CD4-positive, alpha-beta T cell (primary cell): ENCODE results near the gene TM4SF20. TPM values are rescaled to one million over a fixed set of nuclear protein-coding genes. Genes with fewer than 3 reads are reported as not detected.

ENCODE experiments used
- ATAC-seq: fragments of 200-7000 bp; cut with Tn5 transposase; one replicate; pipeline ENCODE4 v1.10.0; 2022; ENCODE audit warnings: mild to moderate bottlenecking; ENCODE audit not compliant: poor library complexity
- CTCF ChIA-PET: fragments of 350-600 bp; sonication (Branson Sonifier 250); formaldehyde crosslinking; loops from one replicate; lab custom pipeline; 2021; ENCODE audit warnings: antibody characterized with exemption, inconsistent platforms; lab: Charles Lee
- POLR2A ChIA-PET: fragments of 350-600 bp; sonication (Branson Sonifier 250); formaldehyde crosslinking; loops from one replicate; lab custom pipeline; 2021; ENCODE audit warnings: antibody characterized with exemption, inconsistent platforms; lab: Charles Lee
- DNase-seq, 14 experiments: peaks; one replicate each; pipeline ENCODE4 v3.0.0-alpha.2; 2013 to 2020; ENCODE audit warnings: mixed read lengths in 2 of 14
- H3K27ac ChIP-seq, 2 donors: one replicate each; pipeline versions ENCODE4 v1.5.1 to v1.7.0; 2013; ENCODE audit warnings: low read length in 2 of 2, low read depth in 1 of 2, mild to moderate bottlenecking in 1 of 2
- H3K27me3 ChIP-seq, 2 experiments: 1 replicate in 1 of 2; 2 replicates in 1 of 2; pipeline versions ENCODE4 v1.6.1 to v1.7.0; 2013; ENCODE audit warnings: low read length in 2 of 2, control low read depth in 1 of 2, mild to moderate bottlenecking in 1 of 2, moderate library complexity in 1 of 2; ENCODE audit not compliant: insufficient read depth in 2 of 2, control insufficient read depth in 1 of 2
- H3K36me3 ChIP-seq: one replicate; pipeline ENCODE4 v1.6.1; 2013; ENCODE audit warnings: low read length, control low read depth; ENCODE audit not compliant: insufficient read depth
- H3K4me1 ChIP-seq: one replicate; pipeline ENCODE4 v1.6.1; 2013; ENCODE audit warnings: low read length, control low read depth; ENCODE audit not compliant: insufficient read depth
- H3K4me3 ChIP-seq: one replicate; pipeline ENCODE4 v1.5.1; 2013; ENCODE audit warnings: mild to moderate bottlenecking, low read length, moderate library complexity
- H3K9me3 ChIP-seq, 2 experiments: 1 replicate in 1 of 2; 2 replicates in 1 of 2; pipeline versions ENCODE4 v1.6.1 to v1.7.0; 2013; ENCODE audit warnings: low read length in 2 of 2, mild to moderate bottlenecking in 2 of 2, control low read depth in 1 of 2, moderate library complexity in 1 of 2; ENCODE audit not compliant: control insufficient read depth in 1 of 2, insufficient read depth in 1 of 2
- H3K27ac Mint-ChIP-seq: one replicate; pipeline ENCODE4 v1.8.0; 2020; ENCODE audit warnings: mixed read lengths
- H3K27me3 Mint-ChIP-seq: one replicate; pipeline ENCODE4 v1.8.0; 2021; ENCODE audit warnings: mixed read lengths
- H3K36me3 Mint-ChIP-seq: one replicate; pipeline ENCODE4 v1.8.0; 2021; ENCODE audit warnings: low read depth, mixed read lengths
- H3K4me1 Mint-ChIP-seq: one replicate; pipeline ENCODE4 v1.8.0; 2021; ENCODE audit warnings: low read depth, mixed read lengths
- H3K4me3 Mint-ChIP-seq: one replicate; pipeline ENCODE4 v1.8.0; 2020; ENCODE audit warnings: mild to moderate bottlenecking, mixed read lengths
- H3K9me3 Mint-ChIP-seq: one replicate; pipeline ENCODE4 v1.8.0; 2020; ENCODE audit warnings: mixed read lengths
- intact Hi-C, 2 experiments: fragments of 100-400 bp; cut with DNase I in 1 of 2; cut with micrococcal nuclease in 1 of 2; formaldehyde crosslinking; loops; one replicate each; pipeline versions ENCODE4 v1.15.1 to v1.9.0; 2023 to 2025; cut with DNase I, micrococcal nuclease
- total RNA-seq, 174 experiments: library from RNA in 2 of 174; stranded (reverse) in 2 of 174; gene quantifications; one replicate each; pipeline ENCODE4 v1.2.3 and lab custom pipeline; 2021 to 2026
- TF ChIP-seq, protein P1 (sequence below): fragments of 200-600 bp; IDR thresholded peaks from one replicate; pipeline ENCODE4 v1.8.0; 2022; ENCODE audit warnings: antibody characterized with exemption, mild to moderate bottlenecking

The TM4SF20 gene
- total RNA-seq, 2 experiments from 2014 or later, result not detected

- ChIA-PET POLR2A (interaction anchor here (1.2 kb wide), 1 partner anchor 11 kb away, joined by 4 read pairs; the partner anchor contains the start of gene MFF), CTCF (no interaction called here)
- Histone ChIP-seq H3K27me3 (no peaks in the 10 kb centered on the region), H3K4me3 (no peak overlapping the region), H3K4me1 (no peaks in the 10 kb centered on the region), H3K9me3 (no peaks in the 10 kb centered on the region), H3K36me3 (peaks cover 51% of the 10 kb centered on the region), H3K27ac (no peak overlapping the region)
- DNase-seq (no peak), ATAC-seq (no peak)
- Mint-ChIP-seq H3K4me3 (no peak overlapping the region), H3K36me3 (peaks cover 88% of the 10 kb centered on the region), H3K9me3 (no peaks in the 10 kb centered on the region), H3K27ac (no peak overlapping the region), H3K4me1 (peaks cover 6% of the 10 kb centered on the region), H3K27me3 (no peaks in the 10 kb centered on the region)
- TF ChIP-seq, protein P1, sequence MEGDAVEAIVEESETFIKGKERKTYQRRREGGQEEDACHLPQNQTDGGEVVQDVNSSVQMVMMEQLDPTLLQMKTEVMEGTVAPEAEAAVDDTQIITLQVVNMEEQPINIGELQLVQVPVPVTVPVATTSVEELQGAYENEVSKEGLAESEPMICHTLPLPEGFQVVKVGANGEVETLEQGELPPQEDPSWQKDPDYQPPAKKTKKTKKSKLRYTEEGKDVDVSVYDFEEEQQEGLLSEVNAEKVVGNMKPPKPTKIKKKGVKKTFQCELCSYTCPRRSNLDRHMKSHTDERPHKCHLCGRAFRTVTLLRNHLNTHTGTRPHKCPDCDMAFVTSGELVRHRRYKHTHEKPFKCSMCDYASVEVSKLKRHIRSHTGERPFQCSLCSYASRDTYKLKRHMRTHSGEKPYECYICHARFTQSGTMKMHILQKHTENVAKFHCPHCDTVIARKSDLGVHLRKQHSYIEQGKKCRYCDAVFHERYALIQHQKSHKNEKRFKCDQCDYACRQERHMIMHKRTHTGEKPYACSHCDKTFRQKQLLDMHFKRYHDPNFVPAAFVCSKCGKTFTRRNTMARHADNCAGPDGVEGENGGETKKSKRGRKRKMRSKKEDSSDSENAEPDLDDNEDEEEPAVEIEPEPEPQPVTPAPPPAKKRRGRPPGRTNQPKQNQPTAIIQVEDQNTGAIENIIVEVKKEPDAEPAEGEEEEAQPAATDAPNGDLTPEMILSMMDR, result no peak
- intact Hi-C loops, result no loop called here
Measured at GRCh38 chr2:227335713-227336112, 43.4 kb downstream of the TM4SF20 start.

DNA sequence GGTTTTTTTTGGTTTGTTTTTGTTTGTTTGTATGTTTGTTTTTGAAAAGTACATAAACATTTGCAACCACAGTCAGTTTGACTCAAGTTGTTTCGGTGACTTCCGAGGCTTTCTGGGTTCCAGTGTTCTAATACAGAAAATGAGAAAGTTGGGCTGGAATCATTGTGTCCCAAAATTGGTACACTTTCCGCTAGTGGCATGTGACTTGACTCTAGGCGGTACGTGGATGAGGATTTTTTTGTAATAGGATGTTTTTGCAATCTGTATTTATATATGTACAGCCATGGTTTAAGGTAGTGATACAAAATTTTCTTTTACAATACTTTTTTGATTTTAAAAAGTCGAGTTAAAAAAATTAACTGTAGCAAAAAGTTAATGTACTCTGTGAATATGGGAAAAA lies 52.3 kb downstream of the TM4SF20 start:
- Mint-ChIP-seq H3K9me3 (no peaks in the 10 kb centered on the region), H3K4me1 (peaks cover 62% of the 10 kb centered on the region), H3K36me3 (peaks cover 47% of the 10 kb centered on the region), H3K27ac (peak overlapping the region; percentile 92), H3K4me3 (peak overlapping the region; percentile 94), H3K27me3 (no peaks in the 10 kb centered on the region)
- CTCF ChIA-PET, result no interaction called here
- Histone ChIP-seq H3K4me1 (peaks cover 17% of the 10 kb centered on the region), H3K36me3 (peaks cover 22% of the 10 kb centered on the region), H3K4me3 (no peak overlapping the region), H3K27me3 (no peaks in the 10 kb centered on the region), H3K27ac (no peak overlapping the region), H3K9me3 (no peaks in the 10 kb centered on the region)
- DNase-seq, result no peak
- TF ChIP-seq, protein P1, result no peak
- intact Hi-C loops, result loop anchor here (5.0 to 10.0 kb wide), 3 partner anchors 191 to 532 kb away; partner anchors contain the start of genes RHBDD1 (in 2 of the 2) and IRS1 (in 1 of the 2)
- ATAC-seq, result no peak
- POLR2A ChIA-PET, result no interaction called here

DNA sequence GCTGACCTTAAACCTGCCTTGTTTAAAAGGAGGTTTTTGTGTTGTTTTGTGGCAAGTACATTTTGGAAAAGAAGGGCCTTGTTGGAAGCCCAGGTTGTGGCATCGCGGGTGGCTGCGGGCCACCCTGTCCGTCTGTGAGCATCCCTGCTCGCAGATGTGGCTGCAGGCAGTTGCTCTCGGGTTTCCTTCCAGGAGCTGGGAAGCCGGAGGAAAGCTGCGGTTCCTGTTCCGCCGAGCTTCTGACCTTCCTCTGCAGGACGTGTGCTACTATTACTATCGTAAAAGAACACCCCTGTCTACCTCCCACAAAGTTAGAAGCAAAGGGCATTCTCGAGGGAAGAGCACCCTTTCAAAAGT lies 53.3 kb downstream of the TM4SF20 start:
- Mint-ChIP-seq H3K36me3 (peaks cover 38% of the 10 kb centered on the region), H3K27me3 (no peaks in the 10 kb centered on the region), H3K9me3 (no peaks in the 10 kb centered on the region), H3K4me3 (peak overlapping the region; percentile 94), H3K27ac (peak overlapping the region; percentile 92), H3K4me1 (peaks cover 57% of the 10 kb centered on the region)
- Histone ChIP-seq H3K4me3 (peak overlapping the region; percentile 82), H3K27me3 (no peaks in the 10 kb centered on the region), H3K27ac (peak overlapping the region in 1 of 2 donors; percentile 51), H3K4me1 (peaks cover 17% of the 10 kb centered on the region), H3K9me3 (peaks cover 0 to 2% of the 10 kb centered on the region in 2 experiments), H3K36me3 (peaks cover 16% of the 10 kb centered on the region)
- peak in 3 of 14 experiments; percentile 4 to 7 (median 5) for DNase-seq
- TF ChIP-seq, protein P1, result peak; percentile 12
- intact Hi-C loops, result loop anchor here (5.0 to 10.0 kb wide), 3 partner anchors 191 to 531 kb away; partner anchors contain the start of genes RHBDD1 (in 2 of the 2) and IRS1 (in 1 of the 2)
- ATAC-seq, result no peak
- ChIA-PET POLR2A (interaction anchor here (2.1 kb wide), 1 partner anchor 490 kb away, joined by 5 read pairs; the partner anchor contains the start of gene RHBDD1), CTCF (interaction anchor here (0.9 kb wide), 1 partner anchor 523 kb away, joined by 3 read pairs; no protein-coding TSS in a partner anchor)
